ENCODE data around the gene GALNT18.

GALNT18 gene

DNA sequence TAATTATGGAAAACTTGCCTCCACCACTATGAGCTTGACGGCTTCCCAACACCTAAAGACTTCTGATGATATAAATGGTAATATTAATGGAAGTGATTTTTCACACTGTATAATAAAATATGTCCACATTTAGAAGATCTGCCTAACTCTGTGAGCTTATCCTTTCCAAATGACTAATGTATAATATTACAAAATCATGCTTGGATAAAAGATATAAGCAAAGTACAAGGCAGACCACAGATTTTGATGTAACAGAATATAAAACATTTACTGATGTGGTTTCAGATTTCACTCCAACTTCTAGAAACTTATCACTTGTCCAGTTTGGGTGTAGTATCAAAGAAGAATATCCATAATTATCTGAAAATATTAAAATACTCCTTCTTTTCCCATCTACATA, 36.9 kb downstream of the GALNT18 start:
- no peak for DNase-seq

DNA sequence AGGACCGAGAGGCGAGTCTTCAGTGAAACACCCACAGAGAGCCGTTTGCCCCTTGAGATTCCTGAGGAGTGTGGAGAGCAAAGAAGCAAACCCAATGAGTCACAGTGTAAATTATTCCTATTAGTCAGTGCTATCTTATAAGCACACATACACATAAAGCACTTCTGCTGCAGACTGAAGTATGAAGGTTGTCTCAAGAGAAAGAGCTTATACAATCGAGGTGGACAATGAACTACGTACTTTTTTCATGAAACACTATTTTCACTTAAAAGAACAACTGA, 37.3 kb downstream of the GALNT18 start:
- DNase-seq = peak; percentile 22

DNA sequence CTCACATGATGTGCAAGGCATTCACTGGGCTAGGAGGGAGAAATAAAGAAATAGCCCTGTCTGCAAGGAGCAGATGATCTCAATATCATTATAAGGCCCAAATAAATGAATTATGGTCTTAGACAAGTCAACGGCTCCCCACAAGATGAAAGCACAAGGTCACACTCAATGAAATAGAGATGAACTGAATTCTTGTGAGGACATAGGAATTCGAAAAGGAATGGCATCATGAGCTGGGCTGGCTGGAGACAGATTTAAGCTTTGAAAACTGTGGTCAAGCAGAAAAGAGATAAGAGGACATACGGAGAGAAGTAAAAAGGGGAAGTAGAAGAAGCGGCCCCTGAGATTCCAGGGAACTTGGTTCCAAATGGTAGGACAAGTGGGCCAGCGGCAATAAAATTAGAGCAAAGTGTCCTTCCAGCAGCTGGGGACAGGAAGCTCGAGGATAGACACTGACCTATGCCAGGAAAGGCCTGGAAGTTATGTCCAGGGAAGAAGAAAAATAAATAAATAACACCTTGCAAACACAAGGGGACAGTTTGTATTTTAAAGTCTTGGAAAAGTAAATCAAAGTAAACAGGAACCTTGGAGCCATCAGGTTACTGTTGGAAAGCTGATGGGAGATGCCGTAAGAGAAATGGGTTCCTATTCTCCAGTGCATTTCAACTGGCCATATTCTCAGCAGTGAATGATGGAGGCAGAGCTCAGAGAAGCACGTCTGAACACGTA, 37.8 kb downstream of the GALNT18 start:
- DNase-seq = no peak

DNA sequence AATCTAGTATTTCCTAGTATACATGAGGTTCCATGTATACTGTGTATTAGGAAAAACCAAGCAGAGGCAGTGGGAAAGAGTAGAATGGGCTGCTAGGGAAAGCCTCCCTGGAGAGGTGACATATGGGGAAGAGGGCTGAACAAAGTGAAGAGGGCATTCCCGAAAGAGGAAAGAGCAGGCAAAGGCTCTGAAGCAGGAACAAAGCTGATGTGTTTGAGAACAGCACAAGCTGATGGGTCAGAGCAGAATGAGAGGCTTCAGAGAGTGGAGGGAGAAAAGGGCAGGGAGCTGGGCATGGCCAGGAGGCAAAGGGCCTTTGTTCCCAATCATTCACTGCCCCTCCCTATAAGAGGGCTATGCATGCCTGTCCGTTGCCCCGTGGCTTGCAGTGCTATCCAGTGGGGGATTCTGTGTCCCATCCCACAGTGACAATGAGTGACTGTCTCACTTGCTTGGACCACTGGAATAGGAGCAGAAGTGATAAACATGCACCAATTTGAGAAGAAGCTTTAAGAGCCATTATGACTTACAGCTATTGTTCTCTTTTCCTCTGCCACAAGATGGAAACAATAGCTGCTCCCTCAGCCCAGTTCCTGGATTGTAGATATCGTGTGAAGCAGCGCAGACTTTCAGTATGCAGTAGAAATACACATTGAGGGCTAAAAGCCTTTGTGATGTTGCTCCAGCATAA, 39.6 kb downstream of the GALNT18 start:
- DNase-seq = no peak

DNA sequence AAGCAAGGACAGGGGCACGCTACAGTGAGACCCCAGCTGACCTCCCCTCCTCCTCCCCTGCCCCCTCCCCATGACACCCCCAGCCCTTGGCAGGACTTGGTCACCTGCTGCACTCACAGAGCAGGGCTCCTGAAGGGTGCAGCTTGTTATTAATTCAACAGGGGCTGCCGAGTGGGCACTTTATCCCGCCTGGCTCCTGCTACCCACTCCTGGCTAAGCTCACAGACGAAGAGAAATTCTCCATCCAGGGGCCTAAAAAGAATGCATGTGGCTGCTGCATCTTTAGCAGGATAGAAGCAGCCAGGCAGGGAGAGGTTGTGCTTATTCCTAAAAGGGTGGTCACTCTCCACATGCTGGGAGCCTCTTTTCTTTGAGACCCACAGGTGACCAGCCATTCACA, 40.3 kb downstream of the GALNT18 start:
- DNase-seq = no peak

DNA sequence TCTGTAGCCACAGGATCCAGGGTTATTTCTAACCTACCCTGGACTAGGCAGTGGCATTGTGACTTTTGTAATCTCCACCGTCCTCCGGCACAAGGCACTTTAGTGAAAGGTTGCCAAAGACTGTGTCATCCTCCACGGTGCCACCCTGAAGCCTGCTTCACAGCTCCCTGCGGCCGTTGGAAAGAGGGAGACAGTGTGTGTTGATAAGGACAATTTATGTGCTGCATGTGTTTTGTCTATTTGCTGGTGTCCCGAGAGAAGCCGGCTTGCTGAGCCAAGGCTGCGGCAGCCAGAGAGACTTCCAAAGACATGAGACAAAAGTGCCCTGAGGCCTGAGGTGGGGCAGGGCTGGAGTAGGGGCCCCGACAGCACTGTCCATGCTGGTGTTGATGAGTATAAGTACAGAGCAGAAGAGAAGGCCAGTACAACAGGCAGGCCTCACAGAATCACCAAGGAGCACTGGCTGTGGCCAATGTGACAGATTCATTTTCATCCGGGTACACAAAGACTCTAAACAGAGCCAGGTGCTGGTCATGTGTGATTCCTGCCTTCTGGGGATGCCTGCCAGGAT, 40.9 kb downstream of the GALNT18 start:
- no peak for DNase-seq

DNA sequence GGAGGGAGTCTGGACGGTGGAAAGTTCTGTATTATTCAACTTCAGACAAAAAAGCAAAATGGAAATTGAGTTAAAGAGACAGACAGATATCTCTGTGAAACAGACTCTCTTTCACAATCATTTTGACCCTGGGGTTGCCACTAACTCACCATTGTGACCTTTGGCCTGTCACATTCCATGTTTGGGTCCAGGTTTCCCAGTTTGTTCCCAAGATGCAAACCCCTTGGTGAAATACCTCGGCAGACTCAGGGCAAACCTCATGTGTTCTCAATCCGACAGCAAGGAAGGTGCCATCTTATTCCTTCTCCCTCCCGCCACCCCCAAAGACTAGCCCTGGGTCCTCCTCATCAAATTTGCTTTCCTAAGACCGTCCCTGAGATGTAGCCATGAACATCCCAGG, 41.8 kb downstream of the GALNT18 start:
- DNase-seq = no peak

DNA sequence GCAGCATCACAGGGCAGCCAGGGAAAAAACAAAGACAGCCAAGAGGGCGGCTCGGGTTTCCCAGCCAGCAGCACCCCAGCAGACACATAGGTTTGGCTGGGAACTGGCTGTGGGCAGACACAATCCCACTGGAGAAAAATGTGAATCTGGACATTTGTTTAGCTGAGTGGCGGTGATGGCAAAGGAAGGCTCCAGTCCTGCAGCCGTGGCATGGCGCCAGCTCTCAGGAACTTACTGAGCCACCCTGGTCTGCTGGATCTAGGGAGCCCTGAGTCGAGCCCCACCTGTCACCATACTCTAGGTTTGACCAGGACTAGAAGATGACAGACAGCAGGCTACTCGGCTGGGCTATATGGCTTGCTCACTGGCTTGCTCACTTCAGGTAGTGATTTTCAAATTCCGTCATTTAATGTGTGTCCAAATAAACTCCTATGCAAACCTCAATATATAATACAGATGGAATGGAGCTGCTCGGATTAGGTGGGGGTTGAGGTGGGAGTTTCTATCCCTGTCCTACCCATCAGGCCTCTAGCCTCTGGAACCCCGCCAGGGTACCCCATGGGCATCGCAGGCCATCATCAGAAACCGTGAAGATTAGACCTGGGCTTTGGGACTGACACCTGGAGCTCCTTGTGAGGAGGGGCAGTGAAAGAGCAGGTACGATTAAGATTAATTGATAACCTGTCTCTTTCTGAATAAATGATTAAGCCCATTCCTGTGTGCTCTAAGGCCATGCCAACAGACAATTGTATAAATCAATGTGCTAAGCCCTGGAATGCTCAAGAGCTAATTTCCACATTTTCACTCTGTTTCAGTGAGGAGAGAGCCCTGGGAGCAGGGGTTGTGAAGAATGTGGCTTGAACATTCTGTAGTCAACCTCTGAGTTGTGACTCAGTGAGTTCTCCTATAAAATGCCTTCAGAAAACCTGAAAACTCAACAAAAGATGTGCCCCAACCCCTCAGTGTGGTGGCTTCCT, 42.5 kb downstream of the GALNT18 start:
- no peak for DNase-seq

DNA sequence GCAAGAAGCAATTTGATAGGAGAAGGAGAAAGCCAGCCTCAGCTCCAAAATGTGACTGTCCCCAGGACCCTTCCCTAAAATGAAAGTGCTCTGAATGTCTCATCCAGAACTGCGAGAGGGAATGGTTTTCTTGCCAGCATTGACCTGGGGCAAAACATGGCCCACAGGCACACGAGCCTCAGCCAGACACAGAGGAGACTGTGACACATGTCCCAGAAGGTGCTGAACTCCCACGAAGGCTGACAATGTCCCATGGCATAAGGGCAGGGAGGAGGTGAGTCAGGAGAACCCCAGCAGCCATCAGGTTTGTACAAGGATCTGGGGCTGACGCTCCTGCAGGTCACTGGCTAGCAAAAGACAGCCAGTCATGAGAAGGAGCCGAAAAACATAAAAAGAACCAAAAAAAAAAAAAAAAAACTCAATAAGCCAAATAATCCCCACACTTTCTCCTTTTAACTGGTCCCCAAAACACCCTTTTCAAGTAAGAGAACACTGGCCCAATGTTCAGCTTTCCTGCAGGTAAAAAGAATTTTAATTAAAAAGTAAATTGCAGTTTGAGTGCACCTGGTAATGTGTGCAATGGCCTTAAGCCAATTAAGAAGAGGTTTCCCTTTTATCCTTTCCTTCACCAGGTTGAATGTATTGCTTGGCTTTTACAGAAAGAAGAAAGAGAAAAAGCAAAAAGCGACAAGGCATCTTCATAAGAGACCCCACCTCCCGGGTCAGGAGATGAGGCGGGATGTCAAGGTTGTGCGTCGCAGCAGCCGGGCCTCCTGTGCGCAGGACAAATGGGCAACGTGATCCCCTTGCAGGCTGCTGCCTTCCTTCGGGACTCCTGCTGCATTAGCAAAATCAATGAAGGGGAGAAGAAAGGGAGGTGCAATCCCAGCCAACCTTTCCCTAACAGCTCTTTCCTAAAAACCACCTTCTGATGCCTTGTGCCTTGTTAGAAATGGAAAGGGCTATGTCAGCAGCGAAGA, 43.6 kb downstream of the GALNT18 start:
- no peak for DNase-seq

DNA sequence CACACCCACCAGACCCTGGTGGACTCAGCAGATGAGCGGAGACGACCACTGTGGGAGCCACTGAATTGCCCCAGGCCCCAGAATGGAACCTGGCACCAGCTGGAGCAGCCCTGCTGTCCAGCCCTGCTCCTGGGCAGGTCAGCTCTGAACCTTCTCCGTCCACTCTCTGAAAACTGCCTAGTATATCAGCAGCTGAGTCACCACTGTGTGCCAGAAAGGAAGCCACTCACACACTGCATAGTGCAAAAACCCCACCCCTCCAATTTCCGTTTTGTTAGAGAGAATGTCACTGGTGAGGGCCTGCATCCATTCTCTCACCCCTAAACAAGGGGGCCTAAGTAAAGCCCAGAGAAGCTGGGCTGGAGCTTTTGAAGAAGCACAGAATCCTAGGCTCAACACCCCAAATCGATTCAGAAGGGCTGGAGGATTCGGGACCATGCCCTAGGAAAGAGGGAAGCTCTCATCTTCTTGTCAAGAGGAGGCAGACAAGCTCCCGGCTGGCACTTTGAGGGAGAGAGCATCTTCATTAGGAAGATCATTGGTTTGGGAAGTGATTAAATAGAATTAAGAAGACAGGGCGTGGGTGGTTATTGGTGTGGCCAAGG, 44.5 kb downstream of the GALNT18 start:
- no peak for DNase-seq

DNA sequence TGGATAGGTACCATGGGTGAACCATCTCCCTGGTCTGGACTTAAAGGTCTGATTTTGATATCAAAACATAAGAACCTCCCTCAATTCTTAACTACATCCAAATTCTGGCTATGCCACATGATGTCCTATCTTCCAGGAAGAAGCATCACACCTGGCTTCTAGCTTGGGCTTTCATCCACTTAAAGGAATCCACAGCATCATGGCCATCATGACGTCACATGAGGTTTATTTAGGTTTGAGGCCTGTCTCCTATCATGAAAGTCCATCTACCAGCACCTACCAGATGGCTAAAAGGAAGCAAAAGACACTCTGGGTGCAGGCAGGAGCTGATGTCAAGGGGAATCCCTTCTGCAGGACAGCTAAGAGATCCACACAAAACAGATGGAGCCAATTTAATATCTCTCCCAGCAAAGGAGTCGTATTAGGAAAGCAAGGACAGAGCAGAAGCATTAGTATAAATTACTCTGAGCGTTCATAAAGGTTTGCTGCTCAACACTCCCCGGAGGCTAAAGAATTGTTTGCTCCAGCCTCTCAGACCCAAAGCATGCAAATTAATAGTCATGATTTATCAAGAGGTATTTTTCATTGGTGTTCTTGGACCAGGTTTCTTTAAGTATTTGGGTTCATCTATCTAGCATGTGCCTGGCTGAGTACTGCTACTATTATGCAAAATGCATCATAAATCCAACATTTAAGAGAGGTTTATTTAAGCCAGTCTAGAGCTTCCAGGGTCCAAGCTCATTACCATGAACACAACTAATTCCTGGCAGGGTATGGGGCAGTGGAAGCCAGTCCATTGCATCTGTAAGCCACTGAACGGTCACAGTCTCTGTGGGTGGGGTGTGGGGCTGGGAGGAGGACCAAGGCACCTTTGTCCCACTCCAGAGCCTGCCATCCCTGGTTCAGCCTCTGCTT, 47.2 kb downstream of the GALNT18 start:
- no peak for DNase-seq

DNA sequence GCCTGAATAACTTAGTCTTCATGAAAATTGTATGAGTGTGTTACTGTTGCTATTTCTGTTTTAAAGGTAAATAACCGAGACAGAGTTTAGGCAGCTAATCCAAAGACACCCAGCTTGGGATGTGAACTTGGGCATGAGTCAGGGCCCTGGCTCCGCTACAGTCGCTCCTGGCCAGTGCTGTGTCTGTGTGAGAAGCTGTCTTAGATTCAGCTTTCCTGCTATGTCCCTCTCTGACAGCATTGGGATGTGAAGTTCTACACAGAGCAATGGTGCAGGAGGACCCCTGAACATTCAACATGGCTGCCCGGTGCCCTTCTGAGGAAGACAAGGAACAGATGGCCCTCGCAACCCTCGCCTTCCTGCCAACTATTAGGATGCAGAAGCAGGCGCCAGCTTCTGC, 49.4 kb downstream of the GALNT18 start:
- no peak for DNase-seq

DNA sequence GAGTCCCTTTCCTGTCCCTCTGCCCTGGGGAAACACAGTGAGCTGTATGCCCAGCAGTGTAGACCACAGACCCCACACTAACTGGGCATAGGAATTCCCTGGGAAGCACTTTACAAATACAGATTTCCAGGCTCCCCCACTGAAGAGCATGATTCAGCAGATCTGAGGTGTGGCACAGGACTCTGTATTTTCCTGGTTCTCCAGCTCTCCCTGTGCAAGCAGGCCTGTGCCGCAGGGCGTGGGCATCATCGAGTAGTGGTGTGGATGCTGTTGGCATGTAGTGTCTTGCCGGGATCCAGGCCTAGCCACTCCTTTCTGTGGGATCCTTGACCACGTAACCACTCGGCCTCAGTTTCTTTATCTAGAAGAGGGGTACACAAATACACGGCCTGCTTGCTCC, 49.9 kb downstream of the GALNT18 start:
- DNase-seq = no peak

DNA sequence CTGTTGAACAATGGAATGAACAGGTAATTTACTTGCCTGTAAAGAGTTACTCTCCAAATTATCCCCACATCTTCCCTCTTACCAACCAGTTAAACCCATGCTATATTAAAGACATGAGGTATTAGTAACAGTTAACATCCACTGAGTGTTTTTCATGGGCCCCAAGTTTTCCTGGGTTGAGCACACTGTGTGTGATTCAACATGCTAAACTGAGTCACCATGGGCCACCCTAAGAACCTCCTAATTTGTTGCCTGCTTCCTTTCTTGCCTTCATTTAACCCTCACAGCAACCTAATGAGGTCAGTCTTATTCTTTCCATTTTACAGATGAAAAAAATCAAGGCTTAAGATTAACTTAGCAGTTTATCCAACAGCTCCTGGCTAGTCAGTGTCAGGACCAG, 51.0 kb downstream of the GALNT18 start:
- no peak for DNase-seq

DNA sequence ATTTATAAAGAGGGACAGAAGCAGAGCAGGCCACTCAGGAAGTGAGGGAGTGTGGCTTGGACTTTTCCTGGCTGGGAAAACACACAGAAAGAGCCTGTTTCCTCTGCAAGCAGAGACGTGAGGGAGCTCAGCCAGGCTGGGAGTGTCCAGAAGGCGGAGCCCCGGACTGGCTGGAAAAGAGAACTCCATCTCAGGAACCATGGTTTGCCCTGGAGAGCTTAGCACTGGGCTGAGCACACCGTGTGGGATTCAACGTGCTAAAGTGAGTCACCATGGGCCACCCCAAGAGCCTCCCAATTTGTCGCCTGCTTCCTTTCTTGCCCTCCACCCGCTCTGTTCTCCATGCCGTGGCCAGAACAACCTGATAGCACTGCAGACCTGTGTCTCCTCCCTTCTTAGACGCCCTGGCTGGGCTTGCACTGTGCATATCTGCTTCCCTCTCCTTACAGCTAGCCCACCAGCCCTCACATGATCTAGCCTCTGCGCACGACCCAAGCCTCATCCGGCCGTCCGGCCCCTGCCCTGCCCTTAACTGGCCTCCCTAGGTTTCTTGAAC, 51.8 kb downstream of the GALNT18 start:
- no peak for DNase-seq

DNA sequence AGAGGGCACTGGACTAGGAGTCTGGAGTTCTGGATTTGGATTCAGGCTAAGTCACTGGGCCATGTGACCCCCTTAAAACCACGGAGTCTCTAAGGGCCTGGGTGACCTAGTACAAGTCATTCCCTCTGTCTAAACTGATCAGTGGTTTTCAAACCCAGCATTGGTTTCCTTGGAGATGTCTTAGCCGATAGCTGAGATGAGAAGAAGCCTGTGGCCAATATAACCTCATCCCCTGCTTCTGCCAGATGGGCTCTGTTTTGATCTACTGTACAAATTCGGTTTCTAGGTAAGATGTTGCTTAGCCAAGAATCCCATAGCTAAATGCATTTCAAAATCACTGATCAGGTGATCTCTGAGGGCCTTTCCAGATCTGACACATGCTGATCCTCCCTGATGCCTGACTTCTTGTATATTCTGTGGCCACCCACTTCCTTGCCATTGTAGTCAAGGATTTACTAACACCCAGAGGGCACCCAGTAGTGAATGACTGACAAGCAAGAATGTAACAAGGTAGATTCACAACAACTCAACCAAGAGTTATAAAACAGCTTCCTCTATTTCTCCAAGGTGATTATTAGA, 53.1 kb downstream of the GALNT18 start:
- DNase-seq = no peak

DNA sequence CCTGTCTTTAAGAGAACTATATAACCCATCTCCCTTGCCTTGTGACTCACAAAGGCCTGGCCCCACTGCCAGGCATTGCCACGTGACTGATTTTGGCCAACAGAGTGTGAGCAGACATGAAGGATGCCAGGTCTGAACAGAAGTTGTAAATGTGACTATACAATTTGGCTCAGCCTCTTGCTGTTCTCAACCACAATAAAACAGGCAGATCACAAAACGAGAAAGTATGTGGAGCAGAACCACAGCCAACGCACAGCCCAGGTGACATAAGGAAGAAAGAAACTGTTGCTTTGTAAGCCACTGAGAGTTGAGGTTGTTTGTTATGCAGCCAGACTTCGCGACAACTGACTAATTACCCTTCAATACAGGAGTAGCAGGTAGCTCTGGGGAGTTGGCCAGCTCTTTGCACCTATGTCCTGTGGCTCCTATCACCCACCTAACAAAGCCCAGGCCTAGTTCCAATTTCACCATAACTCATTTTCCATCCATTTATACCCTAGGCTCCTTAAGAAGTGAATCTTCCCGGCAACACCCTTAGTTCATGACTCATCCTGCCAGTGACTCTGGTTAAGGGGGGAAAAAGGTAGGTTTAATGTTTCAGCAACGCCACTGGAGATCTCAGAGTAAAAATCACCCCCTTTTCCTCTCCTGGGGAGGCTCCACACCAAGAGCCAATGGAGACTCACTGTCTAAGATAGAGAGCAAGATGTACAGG, 53.7 kb downstream of the GALNT18 start:
- DNase-seq = no peak

DNA sequence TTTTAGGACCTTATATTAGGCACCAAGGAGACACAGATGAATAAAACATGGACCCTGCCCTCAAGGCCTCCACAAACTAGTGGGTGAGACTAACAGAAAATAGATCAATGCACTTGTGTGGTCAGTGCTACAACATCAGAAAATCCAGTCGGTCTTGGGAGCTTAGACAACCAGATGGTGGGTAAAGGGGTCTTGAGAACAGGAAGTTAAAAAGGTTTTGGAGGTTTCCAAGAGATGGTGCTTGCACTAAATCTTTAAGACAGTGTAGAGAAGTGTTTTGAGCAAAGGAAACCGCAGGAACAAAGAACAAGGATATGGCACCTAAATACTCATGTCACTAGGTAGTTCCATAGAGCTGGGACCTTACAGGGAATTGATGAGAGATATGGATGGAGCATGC, 56.2 kb downstream of the GALNT18 start:
- no peak for DNase-seq
